Muscle layer of duodenum (tissue), 2 donors: ENCODE results near the gene BSN.

Experiments
- H3K27ac ChIP-seq: one replicate; pipeline ENCODE4 v1.7.0; 2013; ENCODE audit warnings: mild to moderate bottlenecking, low read length
- H3K27me3 ChIP-seq: one replicate; pipeline ENCODE4 v1.7.0; 2013; ENCODE audit warnings: low read depth, mild to moderate bottlenecking, control low read depth, low read length
- H3K36me3 ChIP-seq, 2 donors: one replicate each; pipeline ENCODE4 v1.7.0; 2013; ENCODE audit warnings: low read length in 2 of 2, control low read depth in 1 of 2, mild to moderate bottlenecking in 1 of 2; ENCODE audit not compliant: insufficient read depth in 2 of 2, control insufficient read depth in 1 of 2
- H3K4me1 ChIP-seq, 2 donors: one replicate each; pipeline ENCODE4 v1.7.0; 2013; ENCODE audit warnings: low read length in 2 of 2, mild to moderate bottlenecking in 2 of 2, control low read depth in 1 of 2, moderate library complexity in 1 of 2; ENCODE audit not compliant: insufficient read depth in 2 of 2, control insufficient read depth in 1 of 2
- H3K4me3 ChIP-seq, 2 donors: one replicate each; pipeline ENCODE4 v1.7.0; 2013; ENCODE audit warnings: low read length in 2 of 2, low read depth in 1 of 2, mild to moderate bottlenecking in 1 of 2
- H3K9me3 ChIP-seq, 2 donors: one replicate each; pipeline ENCODE4 v1.7.0; 2013; ENCODE audit warnings: low read length in 2 of 2, control low read depth in 1 of 2, mild to moderate bottlenecking in 1 of 2; ENCODE audit not compliant: control insufficient read depth in 1 of 2
- donor health status: healthy.

Gene BSN

DNA sequence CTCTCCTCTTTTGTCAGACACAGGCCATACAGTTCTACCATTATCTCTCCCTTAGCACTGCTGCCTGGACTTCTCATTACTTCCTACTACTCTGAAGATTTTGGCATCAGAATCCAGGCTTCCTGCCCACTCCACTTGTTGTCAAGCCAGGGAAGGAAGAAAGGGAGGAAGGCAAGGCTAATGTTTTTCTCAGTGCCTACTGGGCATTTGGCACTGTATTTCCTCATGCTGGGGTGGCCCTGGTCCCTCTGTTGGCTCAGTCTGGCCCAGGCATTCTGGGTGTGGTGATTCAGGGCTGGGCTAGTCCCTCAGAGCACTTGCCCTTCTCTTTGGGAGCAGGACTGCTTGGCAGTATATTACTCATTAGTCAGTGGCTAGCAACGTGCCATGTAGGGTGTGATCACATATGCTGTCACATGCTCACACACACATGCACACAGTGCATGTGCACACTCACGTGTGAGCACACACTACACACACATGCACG is 52.9 kb downstream of the BSN start:
- Histone ChIP-seq H3K4me1 (no peaks in the 10 kb centered on the region), H3K27ac (no peak overlapping the region), H3K27me3 (no peaks in the 10 kb centered on the region)

GRCh38 chr3:49607796-49608195 is 53.5 kb downstream of the BSN start:
- Histone ChIP-seq H3K36me3 (no peaks in the 10 kb centered on the region), H3K27me3 (no peaks in the 10 kb centered on the region), H3K27ac (no peak overlapping the region), H3K9me3 (no peaks in the 10 kb centered on the region), H3K4me1 (no peaks in the 10 kb centered on the region), H3K4me3 (no peak overlapping the region)

More for the DNA sequence above, 52.9 kb downstream of the BSN start:
- no peak overlapping the region for H3K4me3 ChIP-seq
- no peaks in the 10 kb centered on the region for H3K9me3 ChIP-seq
- no peaks in the 10 kb centered on the region for H3K36me3 ChIP-seq

DNA sequence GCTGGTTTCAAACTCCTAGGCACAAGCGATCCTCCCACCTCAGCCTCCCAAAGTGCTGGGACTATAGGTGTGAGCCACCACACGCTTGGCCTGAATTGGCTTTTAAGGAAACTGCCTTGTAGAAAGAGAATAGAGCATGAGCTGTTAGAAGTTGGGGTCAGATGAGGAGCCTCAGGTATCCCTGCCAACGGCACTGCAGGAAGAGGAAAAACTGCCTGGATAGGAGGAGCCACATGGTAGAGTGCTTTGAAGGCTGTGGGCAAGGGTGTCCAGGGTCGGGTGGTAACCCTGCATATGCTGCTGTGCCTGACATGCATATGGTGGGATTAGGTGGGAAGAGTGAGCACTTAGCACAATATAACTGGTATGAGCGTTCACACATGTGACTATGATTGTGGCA is 55.0 kb downstream of the BSN start:
- Histone ChIP-seq H3K9me3 (no peaks in the 10 kb centered on the region), H3K27me3 (no peaks in the 10 kb centered on the region), H3K4me1 (no peaks in the 10 kb centered on the region), H3K27ac (no peak overlapping the region), H3K36me3 (no peaks in the 10 kb centered on the region), H3K4me3 (no peak overlapping the region)

GRCh38 chr3:49609815-49610214 is 55.5 kb downstream of the BSN start:
- Histone ChIP-seq H3K36me3 (no peaks in the 10 kb centered on the region), H3K4me3 (no peak overlapping the region), H3K27me3 (no peaks in the 10 kb centered on the region), H3K4me1 (no peaks in the 10 kb centered on the region), H3K27ac (no peak overlapping the region), H3K9me3 (no peaks in the 10 kb centered on the region)

- H3K4me3 ChIP-seq = no peak overlapping the region
- H3K9me3 ChIP-seq = no peaks in the 10 kb centered on the region
- H3K4me1 ChIP-seq = no peaks in the 10 kb centered on the region
- no peaks in the 10 kb centered on the region for H3K36me3 ChIP-seq
- H3K27ac ChIP-seq = no peak overlapping the region
- no peaks in the 10 kb centered on the region for H3K27me3 ChIP-seq
These were observed 56.5 kb downstream of the BSN start for GRCh38 chr3:49610666-49611280.

GRCh38 chr3:49611291-49611690 is 57.0 kb downstream of the BSN start:
- Histone ChIP-seq H3K27me3 (no peaks in the 10 kb centered on the region), H3K4me3 (no peak overlapping the region), H3K27ac (no peak overlapping the region), H3K9me3 (no peaks in the 10 kb centered on the region), H3K36me3 (no peaks in the 10 kb centered on the region), H3K4me1 (no peaks in the 10 kb centered on the region)

DNA sequence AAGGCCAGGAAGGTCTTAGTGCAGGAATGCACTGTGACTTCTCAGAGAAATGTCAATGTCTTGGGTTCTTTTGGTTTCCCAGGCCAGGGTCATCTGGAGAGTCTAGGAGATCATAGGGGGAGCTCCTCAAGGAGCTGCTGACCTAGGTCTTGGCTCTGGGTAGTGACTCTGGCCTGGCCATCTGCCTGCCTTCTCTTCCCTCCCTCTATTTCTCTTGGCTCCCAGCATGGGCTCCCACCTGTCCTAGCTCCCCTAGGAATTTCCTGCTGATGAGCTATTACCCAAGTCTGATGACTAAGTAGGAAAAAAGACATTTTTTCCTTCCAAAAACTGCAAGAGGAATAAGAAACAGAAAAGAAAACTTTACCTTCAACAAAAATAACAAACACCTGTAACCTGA is 57.4 kb downstream of the BSN start:
- H3K9me3 ChIP-seq = no peaks in the 10 kb centered on the region
- H3K27me3 ChIP-seq = no peaks in the 10 kb centered on the region
- H3K36me3 ChIP-seq = no peaks in the 10 kb centered on the region
- no peaks in the 10 kb centered on the region for H3K4me1 ChIP-seq
- H3K27ac ChIP-seq = no peak overlapping the region
- H3K4me3 ChIP-seq = no peak overlapping the region

- Histone ChIP-seq H3K36me3 (no peaks in the 10 kb centered on the region), H3K27me3 (no peaks in the 10 kb centered on the region), H3K9me3 (no peaks in the 10 kb centered on the region), H3K4me3 (no peak overlapping the region), H3K4me1 (no peaks in the 10 kb centered on the region), H3K27ac (no peak overlapping the region)
These were observed 60.7 kb downstream of the BSN start for GRCh38 chr3:49614936-49615335.

DNA sequence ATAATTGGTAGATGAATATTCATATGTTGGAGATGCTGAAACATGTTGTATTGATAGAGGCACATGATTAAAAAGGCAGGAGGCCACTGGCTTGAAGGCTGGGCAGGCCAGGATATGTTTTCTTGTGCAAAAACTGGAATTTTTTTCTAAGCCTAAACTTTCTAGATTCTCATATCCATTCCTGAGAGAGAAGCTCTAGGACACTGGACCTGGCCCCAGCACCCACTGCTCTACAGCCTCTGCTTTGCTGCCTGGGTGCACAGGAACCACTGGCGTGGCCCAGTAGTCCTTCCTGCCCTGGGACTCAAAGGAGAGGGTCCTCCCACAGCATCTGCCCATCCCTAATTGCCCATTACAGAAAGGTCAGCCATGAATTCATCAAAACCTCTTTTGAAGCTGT is 61.8 kb downstream of the BSN start:
- no peaks in the 10 kb centered on the region for H3K9me3 ChIP-seq
- no peak overlapping the region for H3K4me3 ChIP-seq
- no peaks in the 10 kb centered on the region for H3K4me1 ChIP-seq
- H3K36me3 ChIP-seq = no peaks in the 10 kb centered on the region
- no peak overlapping the region for H3K27ac ChIP-seq
- no peaks in the 10 kb centered on the region for H3K27me3 ChIP-seq

DNA sequence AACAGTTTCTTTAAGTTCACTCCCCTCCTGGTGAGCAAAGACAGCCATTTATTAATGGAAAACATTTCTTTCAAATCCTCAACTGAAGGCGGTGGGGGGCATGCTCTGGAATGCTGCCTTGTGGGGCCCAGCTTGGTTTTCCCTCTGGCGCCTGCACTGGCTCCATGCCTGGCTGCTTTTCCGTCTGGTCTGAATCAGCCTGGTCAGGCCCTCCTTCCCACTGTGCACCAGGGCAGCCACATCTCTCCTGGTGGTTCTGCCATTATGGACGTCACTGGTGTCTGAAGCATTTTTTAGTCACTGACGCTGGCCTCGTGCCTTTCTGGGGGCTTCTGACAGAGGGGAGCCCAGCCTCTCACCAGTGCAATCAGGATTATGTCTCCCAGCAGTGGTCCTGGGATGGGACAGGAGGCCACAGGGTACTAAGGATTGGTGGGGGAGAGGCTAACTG is 62.2 kb downstream of the BSN start:
- no peaks in the 10 kb centered on the region for H3K36me3 ChIP-seq
- H3K4me1 ChIP-seq = no peaks in the 10 kb centered on the region
- H3K4me3 ChIP-seq = no peak overlapping the region
- no peaks in the 10 kb centered on the region for H3K27me3 ChIP-seq
- H3K9me3 ChIP-seq = no peaks in the 10 kb centered on the region
- no peak overlapping the region for H3K27ac ChIP-seq

DNA sequence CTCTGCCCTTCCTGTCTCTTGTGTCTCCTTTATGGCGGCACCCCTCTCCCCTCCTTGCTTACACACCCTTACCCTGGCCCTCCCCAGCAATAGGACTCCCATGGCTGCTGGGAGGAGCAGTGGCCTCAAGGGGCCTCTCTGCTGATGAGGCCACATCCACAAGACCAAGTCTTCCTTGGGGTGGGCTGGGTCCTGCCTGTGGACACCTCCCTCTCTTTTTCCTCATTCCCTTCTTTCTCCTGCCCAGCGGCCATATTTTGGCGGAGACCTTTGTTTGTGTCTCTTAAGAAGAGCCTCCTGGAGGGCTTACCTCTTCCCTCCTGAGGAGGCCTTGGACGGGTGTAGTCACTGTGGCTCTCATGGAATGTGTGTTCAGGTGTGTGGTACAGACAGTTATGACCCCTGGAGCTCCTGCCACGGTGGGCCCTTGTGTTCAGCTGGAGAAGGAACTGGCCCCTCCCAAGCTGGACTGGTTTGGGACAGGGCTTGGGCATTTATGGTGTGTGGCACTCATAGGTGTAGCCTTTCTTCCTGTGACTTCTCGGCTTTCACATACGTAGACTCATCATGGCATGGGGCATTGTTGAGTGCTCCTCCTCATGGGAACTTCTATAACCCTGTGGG is 63.2 kb downstream of the BSN start:
- H3K9me3 ChIP-seq = no peaks in the 10 kb centered on the region
- H3K4me3 ChIP-seq = no peak overlapping the region
- no peaks in the 10 kb centered on the region for H3K4me1 ChIP-seq
- no peaks in the 10 kb centered on the region for H3K36me3 ChIP-seq
- H3K27me3 ChIP-seq = no peaks in the 10 kb centered on the region
- no peak overlapping the region for H3K27ac ChIP-seq

GRCh38 chr3:49618412-49618811 is 64.1 kb downstream of the BSN start:
- H3K27me3 ChIP-seq = no peaks in the 10 kb centered on the region
- H3K27ac ChIP-seq = no peak overlapping the region
- H3K36me3 ChIP-seq = no peaks in the 10 kb centered on the region
- H3K4me3 ChIP-seq = no peak overlapping the region
- H3K9me3 ChIP-seq = no peaks in the 10 kb centered on the region
- no peaks in the 10 kb centered on the region for H3K4me1 ChIP-seq
